ENCODE measurements around the gene NKAP. TPM values are rescaled to one million over a fixed set of nuclear protein-coding genes. Genes with fewer than 3 reads are reported as not detected.
"Not testable (repeated sequence)": the region's sequence is repeated elsewhere in the genome, so short reads cannot be mapped to it uniquely, and the experiment has no call there.

The NKAP gene
- total RNA-seq, 4 donors from 2014 or later, result 3.1 to 10.7 (median 4.0) TPM

DNA sequence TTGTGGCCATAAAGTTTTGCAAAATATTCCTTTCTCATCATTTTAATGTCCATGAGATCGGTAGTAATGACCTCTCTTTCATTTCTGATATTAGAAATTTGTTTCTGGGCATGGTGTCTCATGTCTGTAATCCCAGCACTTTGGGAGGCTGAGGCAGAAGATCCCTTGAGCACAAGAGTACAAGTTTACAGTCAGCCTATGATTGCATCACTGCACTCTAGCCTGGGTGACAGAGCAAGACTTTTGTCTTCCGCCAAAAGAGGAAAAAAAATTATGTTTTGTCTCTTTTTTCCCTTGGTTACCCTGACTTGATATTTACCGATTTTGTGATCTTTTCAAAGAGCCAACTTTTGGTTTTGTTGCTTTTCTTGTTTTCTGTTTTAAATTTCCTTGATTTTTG, 10.8 kb upstream of the NKAP start:
- ATAC-seq (ENCODE audit: low FRiP score), result no peak
- DNase-seq (ENCODE audit: low spot score), result no peak
- TF ChIP-seq, protein P1, sequence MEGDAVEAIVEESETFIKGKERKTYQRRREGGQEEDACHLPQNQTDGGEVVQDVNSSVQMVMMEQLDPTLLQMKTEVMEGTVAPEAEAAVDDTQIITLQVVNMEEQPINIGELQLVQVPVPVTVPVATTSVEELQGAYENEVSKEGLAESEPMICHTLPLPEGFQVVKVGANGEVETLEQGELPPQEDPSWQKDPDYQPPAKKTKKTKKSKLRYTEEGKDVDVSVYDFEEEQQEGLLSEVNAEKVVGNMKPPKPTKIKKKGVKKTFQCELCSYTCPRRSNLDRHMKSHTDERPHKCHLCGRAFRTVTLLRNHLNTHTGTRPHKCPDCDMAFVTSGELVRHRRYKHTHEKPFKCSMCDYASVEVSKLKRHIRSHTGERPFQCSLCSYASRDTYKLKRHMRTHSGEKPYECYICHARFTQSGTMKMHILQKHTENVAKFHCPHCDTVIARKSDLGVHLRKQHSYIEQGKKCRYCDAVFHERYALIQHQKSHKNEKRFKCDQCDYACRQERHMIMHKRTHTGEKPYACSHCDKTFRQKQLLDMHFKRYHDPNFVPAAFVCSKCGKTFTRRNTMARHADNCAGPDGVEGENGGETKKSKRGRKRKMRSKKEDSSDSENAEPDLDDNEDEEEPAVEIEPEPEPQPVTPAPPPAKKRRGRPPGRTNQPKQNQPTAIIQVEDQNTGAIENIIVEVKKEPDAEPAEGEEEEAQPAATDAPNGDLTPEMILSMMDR (IDR thresholded peaks at IDR 0.05), result no peak

GRCh38 chrX:119948381-119948780, 4.8 kb upstream of the NKAP start:
- ATAC-seq (ENCODE audit: low FRiP score), result no peak
- TF ChIP-seq, protein P1 (IDR thresholded peaks at IDR 0.05), result no peak
- DNase-seq (ENCODE audit: low spot score), result no peak

DNA sequence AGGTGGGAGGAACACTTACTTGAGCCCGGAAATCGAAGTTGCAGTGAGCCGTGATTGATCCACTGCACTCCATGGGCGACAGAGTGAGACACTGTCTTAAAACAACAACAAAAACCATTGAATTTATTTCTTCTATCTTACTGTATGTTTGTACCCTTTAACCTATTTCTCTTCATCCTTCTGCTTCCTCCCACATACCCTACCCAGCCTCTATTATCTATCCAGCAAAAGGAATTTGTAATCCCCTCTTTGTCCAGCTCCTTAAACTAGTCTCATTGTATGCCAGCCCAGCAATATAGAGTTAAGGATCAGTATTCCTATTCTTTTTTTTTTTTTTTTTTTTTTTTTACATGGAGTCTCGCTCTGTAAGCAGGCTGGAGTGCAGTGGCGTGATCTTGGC, 1.9 kb upstream of the NKAP start:
- DNase-seq (ENCODE audit: low spot score), result no peak
- ATAC-seq (ENCODE audit: low FRiP score), result no peak
- TF ChIP-seq, protein P1 (IDR thresholded peaks at IDR 0.05), result no peak

DNA sequence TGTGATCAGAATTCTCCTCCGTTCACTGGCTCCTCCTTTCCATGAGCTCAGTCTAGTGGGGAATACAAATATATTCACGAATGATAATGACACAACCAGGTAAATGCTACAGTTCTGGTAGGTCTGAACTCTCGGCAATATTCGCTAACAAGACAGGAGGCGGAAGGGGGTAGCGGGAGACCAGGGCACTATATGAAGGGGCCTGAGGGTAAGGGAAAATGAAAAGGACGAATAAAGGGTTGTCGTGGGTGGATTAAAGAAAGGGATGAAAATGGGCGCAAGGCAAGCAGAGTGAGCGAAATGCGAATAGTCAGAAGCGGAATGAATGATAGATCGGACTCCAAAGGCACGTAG, 743 bp downstream of the NKAP start:
- TF ChIP-seq, protein P1 (IDR thresholded peaks at IDR 0.05), result no peak
- no peak for DNase-seq (ENCODE audit: low spot score)
- peak; percentile 9 for ATAC-seq (ENCODE audit: low FRiP score)

- ATAC-seq (ENCODE audit: low FRiP score) (no peak), DNase-seq (ENCODE audit: low spot score) (no peak)
- TF ChIP-seq, protein P1 (IDR thresholded peaks at IDR 0.05), result no peak
Observed at GRCh38 chrX:119942173-119942819, 1.3 kb downstream of the NKAP start.

DNA sequence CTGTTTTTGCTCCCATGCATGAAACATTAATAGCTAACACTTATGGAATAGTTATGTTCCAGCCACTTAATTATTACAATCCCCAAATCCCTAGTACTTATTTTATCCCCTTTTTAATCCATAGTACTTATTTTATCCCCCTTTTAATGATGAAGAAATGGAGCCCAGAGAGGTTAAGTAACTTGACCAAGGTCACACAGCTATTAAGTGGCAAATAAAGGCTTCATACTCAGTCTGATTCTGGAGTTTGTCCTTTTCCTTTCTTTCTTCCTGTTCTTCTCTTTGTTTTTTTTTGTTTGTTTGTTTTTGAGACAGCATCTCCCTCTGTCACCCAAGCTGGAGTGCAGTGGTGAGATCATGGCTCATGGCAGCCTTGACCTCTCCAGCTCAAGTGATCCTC, 2.2 kb downstream of the NKAP start:
- ATAC-seq (ENCODE audit: low FRiP score), result no peak
- TF ChIP-seq, protein P1 (IDR thresholded peaks at IDR 0.05), result no peak

DNA sequence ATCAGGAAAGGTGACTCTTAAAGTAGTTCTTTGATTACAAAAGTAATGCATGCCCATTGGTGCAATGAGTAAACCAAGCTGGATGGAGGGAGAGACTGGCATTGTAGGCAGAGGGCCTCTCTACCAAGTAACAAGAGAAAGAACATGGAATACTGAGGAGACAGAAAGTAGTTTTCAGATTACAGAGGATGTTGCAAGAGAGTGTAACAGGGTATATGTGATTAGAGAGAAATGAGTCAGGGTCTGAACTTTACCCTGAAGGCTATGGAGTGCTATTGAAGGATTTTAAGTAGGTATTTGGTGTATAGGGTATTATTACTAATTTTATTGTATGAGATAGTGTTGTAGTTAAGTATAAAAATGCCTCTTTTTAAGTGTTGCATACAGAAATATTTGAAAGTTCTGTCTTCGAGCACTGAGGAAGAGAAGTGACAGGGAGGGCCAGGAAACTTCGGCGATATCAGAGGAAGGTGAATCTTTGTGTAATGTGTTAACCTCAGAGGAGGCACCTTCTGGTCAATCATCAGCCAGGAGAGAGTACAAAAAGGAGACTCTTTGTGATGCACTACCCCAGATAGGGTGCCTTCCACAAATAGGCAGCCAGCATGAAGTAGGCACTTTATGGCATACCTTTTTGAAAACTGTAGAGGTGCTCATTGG, 8.2 kb downstream of the NKAP start:
- no peak for ATAC-seq (ENCODE audit: low FRiP score)
- TF ChIP-seq, protein P1 (IDR thresholded peaks at IDR 0.05), result no peak
- DNase-seq (ENCODE audit: low spot score), result no peak

More for the DNA sequence above, 2.2 kb downstream of the NKAP start:
- DNase-seq (ENCODE audit: low spot score), result no peak

DNA sequence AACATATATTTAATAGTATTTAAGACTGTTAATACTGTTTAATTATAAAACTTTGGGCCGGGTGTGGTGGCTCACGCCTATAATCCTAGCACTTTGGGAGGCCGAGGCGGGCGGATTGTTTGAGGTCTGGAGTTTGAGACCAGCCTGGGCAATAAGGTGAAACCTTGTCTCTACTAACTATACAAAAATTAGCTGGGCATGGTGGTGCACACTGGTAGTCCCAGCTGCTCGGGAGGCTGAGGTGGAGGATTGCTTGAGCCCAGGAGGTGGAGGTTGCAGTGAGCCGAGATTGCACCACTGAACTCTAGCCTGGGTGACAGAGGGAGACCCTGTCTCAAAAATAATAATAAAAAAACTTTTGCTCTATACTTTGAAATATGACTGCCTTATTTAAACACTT, 21.2 kb downstream of the NKAP start:
- DNase-seq (ENCODE audit: low spot score), result not testable (repeated sequence)

More for the DNA sequence above, 21.2 kb downstream of the NKAP start:
- ATAC-seq (ENCODE audit: low FRiP score), result not testable (repeated sequence)

Data from omental fat pad (tissue), 4 donors.